GM21381 (cell line): Measurements from ENCODE around the gene EXPH5.
"Not testable (repeated sequence)": the region's sequence is repeated elsewhere in the genome, so short reads cannot be mapped to it uniquely, and the experiment has no call there.

ENCODE experiments used
- ATAC-seq: cut with Tn5 transposase; IDR thresholded peaks from one replicate; pipeline ENCODE4 v1.9.1; 2021; ENCODE audit warnings: mild to moderate bottlenecking, moderate library complexity; ENCODE audit not compliant: unreplicated experiment

The EXPH5 gene

DNA sequence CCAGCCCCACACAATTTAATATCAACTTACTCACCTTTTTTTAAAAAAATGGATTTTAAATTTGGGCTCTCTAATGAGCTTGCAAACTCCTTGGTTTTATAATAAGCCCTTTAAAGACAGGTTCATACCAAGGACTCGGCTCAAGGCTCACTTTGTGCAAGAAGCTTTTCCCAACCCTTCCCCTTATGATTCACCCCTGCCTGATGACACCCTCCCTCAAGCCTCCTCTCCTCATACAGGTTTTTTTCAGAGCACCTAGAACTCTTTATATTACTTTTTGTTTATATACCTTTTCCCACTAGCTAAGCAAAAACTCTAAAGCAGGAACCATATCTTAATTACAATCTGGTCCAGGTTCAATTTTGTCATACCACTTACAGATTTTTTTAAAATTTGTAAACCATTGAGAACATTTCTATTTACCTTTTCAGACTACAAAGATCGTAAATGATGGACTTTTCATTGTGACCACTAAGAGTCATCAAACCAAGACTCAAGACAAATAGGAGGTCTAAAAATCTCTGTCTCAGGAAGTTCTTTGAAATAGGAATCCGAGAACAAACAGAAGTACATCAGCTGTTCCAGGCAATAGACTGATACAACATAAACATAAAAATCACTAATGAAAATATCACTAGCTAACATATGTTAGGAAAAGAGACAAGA, 13.1 kb upstream of the EXPH5 start:
- ATAC-seq: no peak

DNA sequence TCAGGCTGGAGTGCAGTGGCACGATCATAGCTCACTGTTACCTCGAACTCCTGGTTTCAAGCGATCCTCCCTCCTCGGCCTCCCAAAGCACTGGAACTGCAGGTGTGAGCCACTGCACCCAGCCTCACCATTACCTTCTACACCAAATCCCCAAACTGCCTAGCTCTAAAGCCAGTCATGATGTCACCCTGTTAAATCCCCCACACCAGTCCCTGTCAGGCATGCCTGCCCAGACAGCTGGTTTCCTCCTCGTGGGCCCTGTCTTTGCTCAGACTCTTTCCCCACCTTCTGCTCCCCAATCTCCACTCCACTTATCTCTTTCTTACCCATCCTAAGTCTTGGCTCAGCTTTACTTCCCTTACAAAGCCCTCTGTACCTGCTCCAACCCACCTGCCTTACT, 12.5 kb upstream of the EXPH5 start:
- no peak for ATAC-seq

DNA sequence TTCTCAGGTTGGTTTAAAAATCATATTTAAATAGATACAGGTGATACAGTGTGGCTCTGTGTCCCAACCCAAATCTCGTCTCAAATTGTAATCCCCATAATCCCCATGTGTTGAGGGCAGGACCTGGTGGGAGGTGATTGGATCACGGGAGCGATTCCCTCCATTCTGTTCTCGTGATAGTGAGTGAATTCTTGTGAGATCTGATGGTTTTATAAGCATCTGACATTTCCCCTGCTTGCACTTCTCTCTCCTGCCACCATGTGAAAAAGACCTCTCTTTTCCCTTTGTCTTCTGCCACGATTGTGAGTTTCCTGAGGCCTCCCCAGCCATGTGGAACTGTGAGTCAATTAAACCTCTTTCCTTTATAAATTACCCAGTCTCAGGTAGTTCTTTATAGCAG, 9.2 kb upstream of the EXPH5 start:
- not testable (repeated sequence) for ATAC-seq

DNA sequence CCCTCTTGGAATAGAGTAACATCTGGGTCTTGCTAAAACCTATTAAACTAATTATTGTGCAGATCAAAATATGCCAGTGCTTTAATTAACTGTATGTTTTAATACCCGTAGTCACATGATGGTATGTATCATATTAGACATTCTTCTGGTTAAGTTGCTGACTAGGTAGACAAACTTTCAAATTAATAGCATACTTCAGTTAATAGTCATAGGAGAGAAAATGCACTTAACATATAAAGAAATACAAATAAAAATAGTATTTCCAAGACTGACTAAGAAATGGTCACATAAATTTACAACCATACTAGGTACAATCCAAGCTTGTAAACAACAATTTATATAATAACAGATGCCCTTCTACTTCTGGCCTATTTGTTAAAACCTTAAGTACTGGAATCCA, 7.6 kb upstream of the EXPH5 start:
- no peak for ATAC-seq

DNA sequence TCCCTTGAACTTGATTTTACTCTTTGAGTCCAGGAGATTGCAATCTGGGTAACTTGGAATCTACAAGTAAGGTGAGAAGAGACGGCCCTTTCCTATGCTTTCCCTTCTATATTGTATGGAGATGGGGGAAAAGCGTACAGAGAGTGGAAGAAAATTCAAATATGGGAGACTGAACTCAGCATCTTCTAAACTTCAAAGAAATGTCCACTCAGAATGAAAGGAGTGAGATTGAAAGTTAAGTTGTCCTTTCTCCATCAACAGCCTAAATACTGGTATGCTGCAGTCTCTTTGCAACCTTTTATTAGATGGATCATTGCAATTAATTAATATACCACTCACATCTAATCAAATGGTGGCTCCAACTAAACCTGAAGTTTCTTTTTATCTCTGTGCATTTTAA, 6.4 kb upstream of the EXPH5 start:
- no peak for ATAC-seq

DNA sequence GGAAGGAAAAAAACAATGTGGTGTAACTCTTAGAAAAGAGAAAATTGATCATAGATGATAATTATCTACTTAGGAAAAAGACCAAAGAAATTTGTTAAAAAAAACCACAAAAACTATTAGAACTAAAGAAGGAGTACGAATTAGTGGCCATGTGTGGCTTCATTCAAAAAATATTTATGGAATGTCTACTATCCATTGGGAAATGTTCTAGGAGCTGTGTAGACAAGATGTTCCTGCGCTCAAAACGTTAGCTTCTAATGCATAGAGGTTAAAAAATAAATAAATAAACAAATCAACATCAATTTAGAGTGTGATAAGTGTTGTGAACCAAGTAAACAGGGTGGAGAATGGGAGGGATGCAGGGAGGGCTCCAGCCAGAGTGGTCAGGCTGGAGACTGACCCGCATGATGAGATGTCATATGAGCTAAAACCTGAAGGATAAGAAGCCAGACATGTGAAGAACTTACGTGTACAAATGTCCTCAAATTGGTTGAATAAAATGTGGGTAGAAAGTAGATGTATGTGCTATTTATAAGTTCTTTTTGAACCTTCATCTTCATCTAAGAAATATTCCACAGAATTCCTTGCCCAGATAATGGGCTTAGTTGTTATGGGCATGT, 4.3 kb upstream of the EXPH5 start:
- ATAC-seq: no peak

DNA sequence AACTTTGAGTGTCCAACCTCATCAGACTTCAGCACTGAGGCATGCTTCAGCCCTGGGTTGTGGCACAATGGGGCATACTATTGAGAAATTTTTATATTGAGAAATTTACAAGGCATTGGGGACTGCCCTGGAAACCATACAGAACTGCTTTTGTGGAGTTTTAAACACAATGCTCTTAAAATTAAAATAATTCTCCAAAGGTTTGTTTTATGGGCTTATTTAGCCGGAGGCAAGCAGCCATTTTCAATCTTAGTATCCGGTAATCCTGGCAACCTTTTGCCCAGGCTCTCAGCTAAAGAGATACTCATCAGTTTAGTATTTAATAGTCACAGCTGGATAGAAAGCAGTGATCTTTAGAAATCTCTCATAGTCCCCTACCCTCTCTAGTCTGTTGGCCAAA, 3.1 kb upstream of the EXPH5 start:
- ATAC-seq: no peak

DNA sequence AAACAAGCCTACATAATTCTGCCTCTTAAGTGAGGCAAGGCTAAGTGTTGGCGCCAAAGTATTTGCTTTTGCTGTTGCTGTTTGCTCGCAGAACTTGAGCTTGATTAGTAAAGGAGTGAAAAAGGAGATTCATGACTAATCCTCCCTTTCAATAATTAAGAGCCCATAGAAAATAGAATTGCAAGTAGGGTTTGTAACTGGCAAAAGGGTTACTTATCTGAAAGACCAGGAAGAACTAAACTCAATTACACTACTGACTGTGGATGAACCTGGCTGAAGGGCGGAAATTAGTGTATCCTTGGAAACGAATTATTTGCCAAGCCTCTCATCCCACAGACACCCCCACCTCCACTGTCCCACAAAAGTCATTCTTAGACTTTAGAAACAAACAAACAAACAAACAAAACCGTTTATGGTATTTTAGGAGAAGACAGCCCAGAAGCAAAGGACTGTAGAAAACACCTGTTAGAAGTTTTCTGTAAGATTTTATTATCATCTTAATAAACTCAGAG, 411 bp upstream of the EXPH5 start:
- ATAC-seq: no peak

DNA sequence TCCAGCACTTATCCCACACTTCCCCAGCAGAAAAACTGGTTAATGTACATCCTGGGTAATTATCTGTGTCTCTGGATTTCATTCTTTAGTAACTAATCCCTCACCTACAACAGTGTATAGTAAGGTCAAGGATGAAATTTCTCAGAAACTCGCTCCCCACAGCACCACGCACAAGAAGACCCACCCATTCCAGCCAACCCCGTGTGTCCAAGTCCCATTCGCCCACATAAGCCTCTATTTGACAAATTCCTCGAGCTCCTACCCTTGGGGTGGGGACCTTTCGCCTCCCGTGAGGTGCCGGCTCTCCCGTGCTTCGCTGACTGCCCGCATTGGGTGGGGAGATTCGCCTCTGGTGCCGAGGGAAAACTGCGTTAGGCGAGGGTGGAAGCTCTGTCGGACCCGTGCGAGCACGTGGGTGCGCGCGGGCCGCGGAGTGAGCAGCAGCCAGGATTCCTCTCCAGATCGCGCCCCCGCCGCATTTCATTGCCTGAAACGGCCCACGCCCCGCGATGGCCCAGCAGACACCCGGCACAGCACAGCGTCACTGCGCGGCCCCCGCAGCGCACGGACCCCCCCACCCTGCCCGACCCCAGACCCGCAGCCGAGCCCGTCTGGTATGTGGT, 866 bp downstream of the EXPH5 start:
- no peak for ATAC-seq

DNA sequence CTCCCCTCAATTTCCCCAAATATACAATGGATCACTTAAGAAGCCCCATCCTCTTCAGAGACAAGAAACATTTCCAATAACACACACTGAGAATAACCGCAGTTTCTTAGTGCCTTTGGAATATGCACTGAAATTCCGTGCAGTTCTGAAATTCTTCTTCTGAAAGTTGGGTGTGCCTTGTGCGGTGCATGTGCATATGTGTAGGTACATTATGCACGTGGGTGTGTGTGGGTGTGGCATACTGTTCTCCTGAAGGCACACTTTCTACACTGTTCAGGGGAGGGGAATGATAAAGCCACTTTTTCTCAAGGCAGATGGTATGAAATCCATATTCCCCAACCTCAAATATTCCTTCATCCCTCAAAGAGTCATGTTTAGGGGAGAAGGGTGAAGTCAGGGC, 1.7 kb downstream of the EXPH5 start:
- no peak for ATAC-seq

DNA sequence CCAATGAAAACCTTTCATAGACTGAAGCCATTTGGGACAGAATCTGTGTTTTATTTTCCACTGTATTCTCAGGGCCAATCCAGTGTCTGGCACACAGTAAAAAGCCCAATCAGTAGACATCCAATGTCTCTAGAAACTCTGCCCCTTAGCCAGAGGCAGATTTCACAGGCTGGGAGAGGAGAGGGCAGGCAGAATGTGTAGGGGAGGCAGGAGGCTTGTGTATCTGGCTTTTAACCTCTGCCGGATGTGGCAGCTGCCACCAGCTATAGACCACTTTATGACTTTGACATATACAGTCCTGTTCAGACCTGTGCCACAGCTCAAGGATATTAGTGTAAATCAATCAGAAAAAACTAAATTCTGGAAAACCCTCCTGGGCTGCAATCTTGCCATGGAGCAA, 4.4 kb downstream of the EXPH5 start:
- ATAC-seq: no peak

DNA sequence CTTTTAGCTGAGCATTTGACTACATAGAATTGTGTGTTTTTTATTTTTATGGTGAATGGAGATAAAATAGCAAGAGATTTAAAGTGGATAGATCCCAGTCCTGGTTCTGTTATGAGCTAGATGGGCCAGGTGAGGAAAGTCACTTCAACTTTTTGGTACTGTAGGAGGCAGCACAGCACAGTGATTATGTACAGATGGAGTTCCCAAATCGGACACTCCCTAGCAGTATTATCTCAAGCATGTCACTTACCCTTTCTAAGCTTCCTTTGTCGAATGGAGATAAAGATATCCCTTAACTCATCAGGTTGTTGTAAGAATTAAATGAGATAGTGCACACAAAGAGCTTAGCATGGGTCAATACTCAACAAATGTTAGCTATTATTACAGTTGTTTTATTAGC, 5.3 kb downstream of the EXPH5 start:
- ATAC-seq: no peak

DNA sequence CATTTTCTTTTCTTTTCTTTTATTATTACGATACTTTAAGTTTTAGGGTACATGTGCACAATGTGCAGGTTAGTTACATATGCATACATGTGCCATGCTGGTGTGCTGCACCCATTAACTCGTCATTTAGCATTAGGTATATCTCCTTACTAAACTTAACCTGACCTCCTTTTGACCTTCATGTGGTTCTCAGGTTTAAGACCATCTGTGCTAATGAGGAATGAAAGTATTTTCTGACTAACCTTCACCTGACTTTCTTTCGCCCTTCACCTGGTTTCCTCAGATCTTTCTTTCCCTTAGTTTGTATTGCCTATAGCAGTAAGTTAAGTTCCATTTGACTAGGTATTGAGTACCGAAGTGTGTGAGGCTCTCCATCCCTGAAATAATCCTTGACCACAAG, 6.5 kb downstream of the EXPH5 start:
- ATAC-seq: no peak

DNA sequence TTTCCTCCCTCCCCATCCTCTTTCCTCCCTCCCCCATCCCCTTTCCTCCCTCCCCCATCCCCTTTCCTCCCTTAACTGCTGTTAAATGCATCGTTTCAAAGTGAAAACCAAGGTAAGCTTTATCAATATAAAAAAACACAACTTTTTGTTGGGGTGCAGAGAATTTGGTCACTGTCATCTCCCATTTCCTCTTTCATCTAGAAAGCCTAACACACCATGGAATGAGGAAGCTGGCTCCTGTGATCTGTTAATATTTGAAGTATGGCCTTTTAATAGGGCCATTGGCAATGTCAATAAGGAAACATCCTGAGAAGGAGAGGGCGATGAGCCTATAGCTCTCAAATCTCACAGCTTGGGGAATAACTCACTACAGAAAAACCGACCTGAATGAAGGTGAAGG, 7.0 kb downstream of the EXPH5 start:
- ATAC-seq: no peak

DNA sequence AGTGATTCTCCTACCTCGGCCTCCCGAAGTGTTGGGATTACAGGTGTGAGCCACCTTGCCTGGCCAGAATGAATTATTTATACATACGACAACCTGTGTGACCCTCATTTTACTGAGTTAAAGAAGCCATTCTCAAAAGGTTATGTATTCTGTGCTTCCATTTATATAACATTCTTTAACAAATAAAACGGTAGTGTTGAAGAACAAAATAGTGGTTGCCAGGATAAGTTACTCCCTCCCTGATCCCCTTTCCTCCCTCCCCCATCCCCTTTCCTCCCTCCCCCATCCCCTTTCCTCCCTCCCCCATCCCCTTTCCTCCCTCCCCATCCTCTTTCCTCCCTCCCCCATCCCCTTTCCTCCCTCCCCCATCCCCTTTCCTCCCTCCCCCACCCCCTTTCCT, 7.4 kb downstream of the EXPH5 start:
- ATAC-seq: not testable (repeated sequence)

DNA sequence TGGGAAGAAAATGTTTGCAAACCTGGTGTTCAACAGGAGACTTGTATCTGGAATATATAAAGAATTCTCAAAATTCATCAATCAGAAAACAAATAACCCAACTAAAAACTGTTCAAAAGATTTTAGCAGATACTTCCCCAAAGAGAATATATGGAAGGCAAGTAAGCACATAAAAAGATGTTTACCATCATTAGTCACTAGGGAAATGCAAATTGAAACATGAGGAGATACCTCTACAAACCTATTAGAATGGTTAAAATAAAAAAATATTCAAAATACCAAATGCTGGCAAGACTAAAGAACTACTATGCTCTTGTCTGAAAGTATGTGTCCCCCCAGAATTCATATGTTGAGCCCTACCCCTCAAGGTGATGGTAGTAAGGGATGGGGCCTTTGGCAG, 8.6 kb downstream of the EXPH5 start:
- ATAC-seq: no peak

DNA sequence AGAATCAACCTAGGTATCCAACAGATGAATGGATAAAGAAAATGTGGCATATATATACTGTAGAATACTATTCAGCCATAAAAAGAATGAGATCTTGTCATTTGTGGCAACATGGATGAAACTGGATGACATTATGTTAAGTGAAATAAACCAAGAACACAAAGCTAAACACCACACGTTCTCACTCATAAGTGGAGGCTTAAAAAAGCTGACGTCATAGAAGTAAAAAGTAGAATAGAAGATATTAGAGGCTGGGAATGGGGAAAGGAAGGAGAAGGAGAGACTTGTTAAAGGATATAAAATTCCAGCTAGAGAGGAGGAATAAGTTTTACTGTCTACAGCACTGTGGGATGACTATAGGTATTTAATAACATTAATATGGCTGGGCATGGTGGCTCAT, 12.9 kb downstream of the EXPH5 start:
- no peak for ATAC-seq

DNA sequence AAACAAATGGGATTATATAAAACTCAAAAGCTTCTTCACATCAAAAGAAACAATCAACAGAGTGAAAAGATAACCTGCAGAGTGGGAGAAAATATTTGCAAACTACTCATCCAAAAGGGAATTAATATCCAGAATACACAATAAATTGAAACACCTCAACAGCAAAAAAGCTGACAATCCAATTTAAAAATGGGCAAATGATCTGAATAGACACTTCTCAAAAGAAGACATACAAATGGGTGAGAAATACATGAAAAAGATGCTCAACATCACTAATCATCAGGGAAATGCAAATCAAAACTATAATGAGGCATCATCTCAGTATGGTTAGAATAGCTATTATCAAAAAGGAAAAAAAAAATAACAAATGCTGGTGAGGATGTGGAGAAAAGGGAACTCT, 13.5 kb downstream of the EXPH5 start:
- no peak for ATAC-seq

DNA sequence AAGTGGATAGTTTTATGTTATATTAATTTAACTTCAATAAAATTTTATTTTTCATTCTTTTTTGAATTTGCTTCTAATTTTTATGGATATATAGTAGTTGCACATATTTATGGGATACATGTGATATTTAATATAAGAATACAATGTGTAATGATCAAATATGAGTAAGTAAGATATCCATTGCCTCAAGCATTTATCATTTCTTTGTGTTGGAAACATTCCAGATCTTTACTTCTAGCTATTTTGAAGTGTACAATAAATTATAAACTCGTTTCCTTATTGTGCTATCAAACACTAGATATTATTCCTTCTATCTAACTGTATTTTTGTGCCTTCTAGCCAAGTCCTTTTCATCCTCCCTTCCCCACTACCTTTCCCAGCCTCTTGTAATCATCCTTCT, 17.0 kb downstream of the EXPH5 start:
- no peak for ATAC-seq

DNA sequence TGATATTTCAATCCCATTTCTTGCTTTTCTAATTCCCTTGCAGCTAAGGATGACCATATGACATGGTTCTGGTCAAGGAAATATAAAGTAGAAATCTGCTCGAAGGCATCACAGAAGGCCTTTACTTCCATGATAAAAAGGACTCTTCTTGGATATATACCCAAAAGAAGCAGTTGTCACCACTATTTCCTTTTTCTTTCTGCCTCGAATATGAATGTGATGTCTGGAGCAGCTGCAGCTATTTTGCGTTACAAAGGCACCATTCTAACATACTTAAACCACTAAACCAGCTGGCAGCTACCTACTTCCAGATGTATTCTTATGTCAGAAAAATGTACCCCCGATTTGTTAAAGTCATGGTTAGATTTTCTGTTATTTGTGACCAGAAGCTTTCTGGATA, 18.9 kb downstream of the EXPH5 start:
- no peak for ATAC-seq

DNA sequence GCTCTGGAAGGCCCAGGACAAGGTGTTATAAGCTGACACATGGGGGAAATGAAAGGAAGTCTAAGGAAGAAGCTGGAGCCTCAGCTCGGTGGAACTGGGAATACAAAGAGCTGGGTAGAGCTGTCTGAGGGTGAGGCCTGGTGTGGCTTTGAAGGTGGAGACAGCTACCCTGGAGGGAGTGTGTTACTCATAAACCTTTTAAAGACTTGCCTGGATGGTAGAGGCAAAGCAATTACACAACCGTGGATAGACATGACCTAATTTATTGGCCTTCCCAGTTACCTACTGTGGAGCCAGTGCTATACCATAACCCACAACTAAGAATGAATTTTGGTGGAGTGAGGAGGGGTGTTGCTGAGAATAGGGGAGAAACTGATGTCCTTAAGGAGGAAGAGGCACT, 22.6 kb downstream of the EXPH5 start:
- ATAC-seq: no peak

DNA sequence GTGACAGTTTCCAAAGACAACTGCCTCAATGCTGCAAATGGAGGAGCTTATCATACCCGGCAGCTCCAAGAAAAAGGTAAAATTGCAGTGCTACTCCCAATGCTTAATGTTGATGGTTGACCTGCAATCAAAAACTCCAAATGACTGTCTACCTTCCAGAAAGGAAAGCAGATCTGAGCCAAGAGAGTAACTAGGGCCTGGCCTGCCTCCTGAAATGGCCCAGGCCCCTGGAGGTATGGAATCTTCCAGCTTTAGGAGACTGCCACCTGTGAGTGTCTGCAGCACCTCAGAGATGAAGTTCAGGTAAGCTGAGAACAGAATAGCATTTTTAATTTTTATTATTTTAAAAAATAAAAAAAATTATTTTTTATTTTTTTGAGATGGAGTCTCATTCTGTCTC, 23.7 kb downstream of the EXPH5 start:
- ATAC-seq: no peak
